Fibroblast of skin of right quadriceps (primary cell): ENCODE data around the gene CCNYL1.
"Not testable (repeated sequence)": the region's sequence is repeated elsewhere in the genome, so short reads cannot be mapped to it uniquely, and the experiment has no call there.

Source experiments
- DNase-seq: peaks from one replicate; pipeline ENCODE4 v3.0.0-alpha.2; 2013

The CCNYL1 gene

DNA sequence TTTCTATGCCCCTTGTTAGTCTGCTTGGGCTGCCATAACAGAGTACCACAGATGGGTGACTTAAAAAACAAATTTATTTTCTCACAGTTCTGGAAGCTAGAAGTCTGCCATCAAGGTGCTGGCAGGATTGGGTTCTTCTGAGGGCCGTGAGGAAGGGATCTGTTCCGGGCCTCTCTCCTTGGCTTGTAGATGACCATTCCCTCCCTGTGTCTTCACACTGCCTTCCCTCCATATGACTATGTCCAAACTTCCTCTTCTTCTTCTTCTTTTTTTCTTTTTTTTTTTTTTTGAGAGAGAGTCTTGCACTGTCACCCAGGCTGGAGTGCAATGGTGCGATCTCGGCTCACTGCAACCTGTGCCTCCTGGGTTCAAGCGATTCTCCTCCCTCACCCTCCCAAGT is 13.1 kb upstream of the CCNYL1 start:
- no peak for DNase-seq

DNA sequence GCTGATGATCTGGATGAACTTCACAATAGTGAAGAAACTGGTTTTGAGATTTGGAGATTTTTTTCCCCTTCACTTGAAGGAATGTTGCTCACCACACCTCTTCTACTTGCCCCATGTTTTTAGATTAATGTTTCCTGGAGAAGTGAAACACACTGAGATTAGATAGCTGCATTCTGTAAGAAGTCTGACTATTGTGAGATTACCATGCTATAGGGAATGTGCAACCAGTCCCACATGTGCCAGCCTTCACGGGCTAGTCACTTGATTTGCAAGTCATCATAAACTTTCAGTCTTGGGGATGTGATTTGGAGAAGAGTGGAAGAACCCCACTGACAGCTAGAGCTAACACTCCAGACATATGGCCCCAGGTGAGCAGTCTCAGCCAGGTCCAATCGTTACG is 7.4 kb upstream of the CCNYL1 start:
- no peak for DNase-seq

DNA sequence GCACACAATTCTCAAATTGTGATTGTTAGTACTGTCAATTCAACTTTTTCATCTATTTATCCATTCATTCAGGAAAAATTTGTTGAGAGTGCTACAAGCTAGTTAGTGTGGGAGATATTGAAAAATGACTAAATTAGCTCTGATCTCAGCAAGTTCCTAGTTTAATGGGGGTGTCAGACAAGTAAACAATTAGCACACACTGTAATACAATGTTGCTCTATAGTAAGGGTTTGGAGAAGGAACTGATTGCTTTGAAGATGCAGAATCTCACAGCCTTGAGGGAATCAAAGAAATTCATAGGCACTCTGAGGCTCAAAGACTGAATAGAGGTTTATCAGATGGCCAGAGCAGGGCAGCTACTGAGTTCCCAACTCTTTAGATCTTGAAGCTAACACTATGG is 6.8 kb upstream of the CCNYL1 start:
- DNase-seq: no peak

GRCh38 chr2:207706936-207707860 is 4.2 kb upstream of the CCNYL1 start:
- no peak for DNase-seq

- DNase-seq: peak; percentile 25
These were observed 500 bp downstream of the CCNYL1 start for GRCh38 chr2:207711750-207712530.

DNA sequence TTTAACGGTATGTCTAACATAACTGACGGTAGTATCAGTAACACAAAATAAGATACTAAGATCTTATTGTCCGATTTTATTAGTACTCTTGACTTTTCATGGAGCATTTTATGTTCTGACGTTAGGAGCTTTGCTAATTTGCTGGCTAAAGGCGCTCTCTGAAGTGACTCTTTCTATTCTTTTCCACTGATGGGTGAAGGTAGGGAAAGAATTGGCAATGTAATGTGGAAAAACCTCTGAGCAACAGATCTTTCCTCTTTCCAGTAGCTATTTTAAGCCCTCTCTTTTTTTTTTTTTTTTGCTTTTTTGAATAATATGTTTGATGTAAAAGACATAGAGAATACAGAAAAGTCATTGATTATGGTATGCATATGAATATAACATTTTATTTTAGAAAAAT is 4.6 kb downstream of the CCNYL1 start:
- DNase-seq: no peak

DNA sequence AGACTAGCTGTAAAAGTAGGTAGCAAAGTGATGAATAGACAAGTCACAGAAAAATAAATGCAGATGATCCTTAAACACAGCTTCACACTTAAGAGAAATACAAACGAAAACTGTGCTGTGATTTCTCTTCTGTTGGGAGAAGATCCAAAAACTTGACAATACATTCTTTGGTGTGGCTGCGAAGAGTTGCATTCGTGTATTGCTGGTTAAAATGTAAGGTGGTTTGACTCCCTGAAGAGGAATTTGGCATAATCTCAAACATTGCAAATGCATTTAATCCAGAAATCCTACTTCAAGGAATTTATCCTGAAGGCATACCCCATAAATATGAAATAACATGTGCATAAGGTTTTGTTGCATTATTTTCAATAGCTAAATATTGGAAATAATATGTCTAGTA is 7.1 kb downstream of the CCNYL1 start:
- peak; percentile 9 for DNase-seq

DNA sequence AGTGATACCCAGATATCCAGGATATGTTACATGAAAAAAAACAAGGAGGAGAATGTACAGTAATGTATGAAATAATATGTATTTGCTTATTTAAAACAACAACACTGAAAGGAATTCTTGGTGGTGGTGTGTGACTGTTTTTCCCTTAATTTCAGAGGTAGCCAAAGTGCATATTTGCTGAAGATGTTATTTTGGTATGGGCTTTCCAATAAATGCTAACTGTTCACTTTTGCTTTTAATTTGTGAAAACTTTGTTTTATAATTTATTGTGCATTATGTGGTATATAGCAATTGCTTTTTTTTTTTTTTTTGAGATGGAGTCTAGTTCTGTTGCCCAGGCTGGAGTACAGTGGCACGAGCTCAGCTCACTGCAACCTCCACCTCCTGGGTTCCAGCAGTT is 7.6 kb downstream of the CCNYL1 start:
- no peak for DNase-seq

GRCh38 chr2:207719655-207720054 is 8.2 kb downstream of the CCNYL1 start:
- not testable (repeated sequence) for DNase-seq

DNA sequence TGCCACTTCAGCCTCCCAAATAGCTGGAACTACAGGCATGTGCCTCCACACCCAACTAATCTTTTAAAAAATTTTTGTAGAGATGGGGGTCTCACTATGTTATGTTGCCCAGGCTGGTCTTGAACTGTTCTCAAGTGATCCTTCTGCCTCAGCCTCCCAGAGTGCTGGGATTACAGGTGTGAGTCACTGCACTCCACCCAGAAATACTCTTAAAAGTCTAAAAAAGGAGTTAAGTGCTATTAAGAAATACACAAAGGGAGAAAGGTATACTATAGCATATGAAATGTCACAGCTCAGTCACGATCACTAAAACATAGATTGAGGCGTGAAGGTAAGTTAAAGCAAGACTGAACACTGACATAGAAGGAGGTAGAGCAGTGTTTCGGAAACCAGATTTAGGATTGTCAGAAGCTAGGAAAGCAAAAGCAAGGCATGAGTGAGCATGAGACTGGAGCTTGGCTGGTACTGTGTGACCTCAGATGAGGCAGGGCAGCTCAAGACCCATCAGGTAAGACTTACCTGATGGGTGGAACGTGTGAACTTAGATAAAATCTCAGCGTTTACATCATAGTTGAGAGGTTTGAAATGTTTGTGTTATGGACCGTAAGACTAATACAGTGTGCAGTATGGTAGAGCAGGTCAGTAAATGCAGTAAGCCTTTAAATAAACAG is 9.2 kb downstream of the CCNYL1 start:
- DNase-seq: no peak

DNA sequence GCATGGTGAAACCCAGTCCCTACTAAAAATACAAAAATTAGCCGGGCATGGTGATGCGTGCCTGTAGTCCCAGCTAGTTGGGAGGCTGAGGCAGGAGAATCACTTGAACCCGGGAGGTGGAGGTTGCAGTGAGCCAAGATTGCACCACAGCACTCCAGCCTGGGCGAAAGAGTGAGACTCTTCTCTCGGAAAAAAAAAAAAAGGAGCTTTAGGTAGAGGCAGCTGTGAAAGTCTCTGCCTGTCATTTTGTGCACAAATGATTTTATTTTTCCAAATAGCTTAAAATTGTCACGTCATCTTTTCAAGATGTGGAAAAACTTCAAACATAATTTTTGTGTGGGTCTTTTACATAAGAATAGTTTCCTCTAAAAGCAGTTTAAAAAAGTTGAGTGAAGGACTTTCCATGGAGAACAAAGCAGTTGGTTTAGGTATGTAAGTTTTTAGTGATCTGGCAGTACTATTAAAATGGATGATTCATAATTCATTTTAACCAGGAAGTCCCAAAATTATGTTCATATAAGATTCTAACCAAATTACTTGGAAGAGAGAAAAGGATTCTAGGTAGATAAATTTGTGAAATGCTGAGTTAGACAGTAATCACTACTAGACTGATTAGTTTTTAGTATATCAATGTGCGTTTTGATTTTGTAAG is 11.5 kb downstream of the CCNYL1 start:
- no peak for DNase-seq

GRCh38 chr2:207723425-207723787 is 12.0 kb downstream of the CCNYL1 start:
- DNase-seq: not testable (repeated sequence)

GRCh38 chr2:207724113-207724512 is 12.7 kb downstream of the CCNYL1 start:
- DNase-seq: no peak

DNA sequence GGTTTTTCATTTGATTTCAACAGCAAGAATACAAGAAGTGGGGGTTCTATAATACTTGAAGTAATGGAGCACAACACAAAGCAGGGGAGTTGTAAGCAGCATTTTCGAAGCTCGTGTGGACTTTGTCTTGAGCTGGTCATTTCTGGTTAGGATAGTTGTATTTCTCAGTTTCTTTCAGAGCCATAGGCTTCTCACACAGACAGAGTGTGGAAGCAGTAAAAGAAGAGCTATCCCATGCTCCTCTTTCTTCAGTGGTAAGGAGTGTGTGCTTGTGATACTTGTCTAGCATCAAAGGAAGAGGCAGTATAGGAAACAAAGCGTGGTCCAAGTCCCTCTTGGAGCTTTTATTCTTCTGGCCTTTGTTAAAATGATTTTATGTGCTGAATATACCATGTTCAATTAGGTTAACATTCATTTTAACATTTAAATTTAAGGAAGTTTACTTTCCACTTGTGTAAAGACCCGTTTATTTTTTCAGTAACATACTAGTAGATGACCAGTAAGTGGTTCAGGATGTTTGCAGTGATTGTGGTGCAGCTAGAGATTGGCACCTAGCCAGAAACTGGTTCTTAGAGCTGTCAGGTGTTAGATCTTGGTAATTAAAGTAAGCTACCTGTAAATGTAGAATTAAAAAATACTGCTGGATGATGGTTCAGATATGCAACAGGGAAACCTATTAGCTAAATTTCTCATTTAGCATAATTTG is 14.6 kb downstream of the CCNYL1 start:
- DNase-seq: no peak

DNA sequence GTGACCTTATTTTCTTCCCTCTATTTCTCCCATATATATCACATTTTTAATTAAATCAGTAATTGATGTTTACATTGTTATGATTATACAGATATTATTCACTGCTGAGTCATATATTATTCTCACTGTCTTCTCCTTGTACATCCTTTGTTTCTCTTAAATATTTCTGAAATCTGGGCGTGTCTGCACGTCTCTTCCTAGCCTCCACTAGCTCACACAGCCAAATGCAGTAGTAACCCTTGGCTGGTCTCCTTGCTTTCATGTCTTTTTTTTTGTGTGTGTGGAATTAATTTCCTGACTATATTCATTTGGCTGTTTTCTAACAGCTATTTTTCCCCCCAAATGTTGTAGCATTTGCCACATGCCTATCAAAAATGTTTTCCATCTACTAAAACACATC is 15.8 kb downstream of the CCNYL1 start:
- DNase-seq: peak; percentile 34

GRCh38 chr2:207729465-207729998 is 18.1 kb downstream of the CCNYL1 start:
- no peak for DNase-seq

DNA sequence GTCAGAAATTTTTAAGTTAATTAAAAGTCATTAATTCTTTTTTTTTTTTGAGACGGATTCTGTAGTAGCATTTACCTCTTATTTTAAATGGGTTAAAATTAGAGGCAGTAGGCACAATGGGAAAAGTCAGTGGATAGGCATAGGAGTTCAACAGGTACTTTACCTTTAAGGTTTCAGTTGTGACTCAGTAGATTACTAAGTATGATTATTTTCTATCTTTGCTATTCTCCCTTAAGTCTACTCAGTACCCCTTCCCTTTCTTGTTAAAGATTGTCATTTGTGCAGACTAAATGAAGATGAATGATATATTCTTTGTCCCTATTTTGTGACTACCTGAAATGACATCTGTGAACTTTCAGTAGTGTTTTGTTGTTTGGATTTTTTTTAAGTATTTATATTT is 19.7 kb downstream of the CCNYL1 start:
- no peak for DNase-seq

DNA sequence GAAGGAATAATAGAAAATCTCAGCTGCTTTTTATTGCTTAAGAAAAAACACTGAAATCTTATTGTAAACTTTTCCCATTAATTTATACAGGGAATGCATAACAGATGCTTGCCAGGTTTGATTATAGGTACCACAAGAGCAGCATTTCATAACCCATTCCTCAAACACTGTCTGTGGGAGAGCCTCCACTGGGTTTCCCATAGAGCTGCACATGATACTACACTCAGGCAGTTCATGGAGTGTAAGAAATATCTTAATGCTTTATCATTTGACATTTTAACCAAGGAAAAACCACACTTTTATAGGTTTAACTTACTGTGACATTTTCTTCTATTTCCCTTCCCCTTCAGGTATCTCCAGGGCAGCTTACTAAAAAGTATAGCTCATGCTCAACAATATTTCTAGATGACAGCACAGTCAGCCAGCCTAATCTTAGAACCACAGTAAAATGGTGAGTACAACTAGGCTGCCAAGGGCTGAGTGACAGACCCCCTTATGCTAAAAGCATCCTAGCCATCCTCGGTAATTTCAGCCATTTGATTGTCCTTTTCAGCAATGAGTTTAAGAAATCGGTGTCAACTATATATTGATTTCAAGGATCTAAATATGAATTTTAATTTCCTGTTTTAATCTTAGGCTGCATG is 22.3 kb downstream of the CCNYL1 start:
- DNase-seq: no peak

- peak; percentile 27 for DNase-seq
These were observed 22.8 kb downstream of the CCNYL1 start for GRCh38 chr2:207734264-207734635.

- DNase-seq: no peak
These were observed 23.4 kb downstream of the CCNYL1 start for GRCh38 chr2:207734636-207735512.

GRCh38 chr2:207735513-207735859 is 24.0 kb downstream of the CCNYL1 start:
- DNase-seq: not testable (repeated sequence)
